H9 (cell line): ENCODE measurements around the gene TTC29. TPM values are rescaled to one million over a fixed set of nuclear protein-coding genes. Genes with fewer than 3 reads are reported as not detected.

Experiments
- DNase-seq: peaks from one replicate; pipeline ENCODE4 v3.0.0-alpha.2; 2017
- H2AFZ ChIP-seq: one replicate; pipeline ENCODE4 v1.6.1; 2013; ENCODE audit warnings: mild to moderate bottlenecking, low read length, control low read depth, moderate library complexity
- H2AK5ac ChIP-seq: 2 replicates; pipeline ENCODE4 v1.6.1; 2013; ENCODE audit warnings: low read length, control low read depth, mixed read lengths; ENCODE audit not compliant: insufficient read length
- H2BK120ac ChIP-seq: one replicate; pipeline ENCODE4 v1.6.1; 2013; ENCODE audit warnings: low read depth, mild to moderate bottlenecking, low read length, control low read depth, inconsistent platforms; ENCODE audit not compliant: poor library complexity, severe bottlenecking
- H2BK12ac ChIP-seq: 2 replicates; pipeline ENCODE4 v1.6.1; 2013; ENCODE audit warnings: low read length, control low read depth, mixed read lengths, low read depth; ENCODE audit not compliant: insufficient read length
- H2BK15ac ChIP-seq: 2 replicates; pipeline ENCODE4 v1.6.1; 2013; ENCODE audit warnings: low read depth, low read length, control low read depth
- H2BK20ac ChIP-seq: one replicate; pipeline ENCODE4 v1.6.1; 2013; ENCODE audit warnings: low read depth, mild to moderate bottlenecking, low read length, control low read depth, inconsistent platforms; ENCODE audit not compliant: poor library complexity, severe bottlenecking
- H2BK5ac ChIP-seq: 2 replicates; pipeline ENCODE4 v1.6.1; 2013; ENCODE audit warnings: low read length, control low read depth, mixed read lengths; ENCODE audit not compliant: insufficient read length
- H3K14ac ChIP-seq: 2 replicates; pipeline ENCODE4 v1.6.1; 2013; ENCODE audit warnings: low read length, control low read depth; ENCODE audit not compliant: insufficient read depth
- H3K18ac ChIP-seq: 2 replicates; pipeline ENCODE4 v1.6.1; 2013; ENCODE audit warnings: low read depth, mild to moderate bottlenecking, mixed read lengths, low read length, control low read depth; ENCODE audit not compliant: insufficient read length
- H3K23ac ChIP-seq: 2 replicates; pipeline ENCODE4 v1.6.1; 2013; ENCODE audit warnings: low read length, control low read depth, mixed read lengths, low read depth; ENCODE audit not compliant: insufficient read length
- H3K23me2 ChIP-seq: 2 replicates; pipeline ENCODE4 v1.6.1; 2013; ENCODE audit warnings: low read depth, mild to moderate bottlenecking, mixed read lengths, low read length, control low read depth; ENCODE audit not compliant: insufficient read length, poor library complexity, severe bottlenecking
- H3K27ac ChIP-seq: 2 replicates; pipeline ENCODE4 v1.5.1; 2013; ENCODE audit warnings: low read length, control low read depth, mixed read lengths, low read depth; ENCODE audit not compliant: insufficient read length
- H3K27me3 ChIP-seq: 2 replicates; pipeline ENCODE4 v1.6.1; 2013; ENCODE audit warnings: low read length, control low read depth, inconsistent platforms; ENCODE audit not compliant: insufficient read depth
- H3K4ac ChIP-seq: 2 replicates; pipeline ENCODE4 v1.6.1; 2013; ENCODE audit warnings: low read depth, mild to moderate bottlenecking, control low read depth, inconsistent platforms, low read length, moderate library complexity
- H3K4me1 ChIP-seq: 2 replicates; pipeline ENCODE4 v1.6.1; 2013; ENCODE audit warnings: low read length, control low read depth, inconsistent platforms; ENCODE audit not compliant: insufficient read depth
- H3K4me2 ChIP-seq: 2 replicates; pipeline ENCODE4 v1.6.1; 2013; ENCODE audit warnings: low read length, control low read depth, mixed read lengths; ENCODE audit not compliant: insufficient read length, insufficient read depth
- H3K56ac ChIP-seq: 2 replicates; pipeline ENCODE4 v1.6.1; 2013; ENCODE audit warnings: low read depth, mild to moderate bottlenecking, mixed read lengths, low read length, control low read depth; ENCODE audit not compliant: insufficient read length
- H3K79me1 ChIP-seq: 2 replicates; pipeline ENCODE4 v1.6.1; 2013; ENCODE audit warnings: low read depth, mild to moderate bottlenecking, moderate library complexity, low read length, control low read depth, inconsistent platforms; ENCODE audit not compliant: insufficient read depth, poor library complexity, severe bottlenecking
- H3K79me2 ChIP-seq: 2 replicates; pipeline ENCODE4 v1.6.1; 2013; ENCODE audit warnings: low read length, control low read depth, inconsistent platforms; ENCODE audit not compliant: insufficient read depth
- H3K9ac ChIP-seq: 2 replicates; pipeline ENCODE4 v1.6.1; 2013; ENCODE audit warnings: low read length, control low read depth, mixed read lengths; ENCODE audit not compliant: insufficient read length; ENCODE audit errors: extremely low read depth
- H3K9me3 ChIP-seq: one replicate; pipeline ENCODE4 v1.6.1; 2013; ENCODE audit warnings: low read depth, low read length, inconsistent platforms; ENCODE audit not compliant: control insufficient read depth
- H3T11ph ChIP-seq: one replicate; pipeline ENCODE4 v1.6.1; 2013; ENCODE audit warnings: mild to moderate bottlenecking, low read length, control low read depth, inconsistent platforms
- H4K20me1 ChIP-seq: one replicate; pipeline ENCODE4 v1.6.1; 2013; ENCODE audit not compliant: control insufficient read depth, insufficient read length, insufficient read depth
- H4K5ac ChIP-seq: 2 replicates; pipeline ENCODE4 v1.6.1; 2013; ENCODE audit warnings: low read depth, mild to moderate bottlenecking, mixed read lengths, low read length, control low read depth; ENCODE audit not compliant: insufficient read length
- H4K8ac ChIP-seq: replicated peaks from 2 replicates; pipeline ENCODE4 v1.6.1; 2013; ENCODE audit warnings: low read length, control low read depth, mixed read lengths, low read depth; ENCODE audit not compliant: insufficient read length
- H4K91ac ChIP-seq: 2 replicates; pipeline ENCODE4 v1.6.1; 2013; ENCODE audit warnings: low read depth, mild to moderate bottlenecking, moderate library complexity, mixed read lengths, low read length, control low read depth; ENCODE audit not compliant: insufficient read length
- H3K27ac Mint-ChIP-seq, 3 experiments: 2 replicates in 2 of 3; 3 replicates in 1 of 3; pipeline ENCODE4 v1.8.0; 2020 to 2021; ENCODE audit warnings: mixed read lengths in 3 of 3, mild to moderate bottlenecking in 1 of 3, moderate library complexity in 1 of 3
- H3K27me3 Mint-ChIP-seq: 2 replicates; pipeline ENCODE4 v1.8.0; 2021; ENCODE audit warnings: low read depth, mild to moderate bottlenecking, moderate library complexity, mixed read lengths
- H3K36me3 Mint-ChIP-seq, 3 experiments: 2 replicates in 2 of 3; 3 replicates in 1 of 3; pipeline ENCODE4 v1.8.0; 2020 to 2021; ENCODE audit warnings: low read depth in 3 of 3, mixed read lengths in 3 of 3; ENCODE audit not compliant: insufficient read depth in 1 of 3
- H3K4me1 Mint-ChIP-seq, 2 experiments: 2 replicates each; pipeline ENCODE4 v1.8.0; 2020; ENCODE audit warnings: mixed read lengths in 2 of 2
- H3K4me3 Mint-ChIP-seq, 2 experiments: 2 replicates in 1 of 2; 3 replicates in 1 of 2; pipeline ENCODE4 v1.8.0; 2020 to 2021; ENCODE audit warnings: mild to moderate bottlenecking in 2 of 2, mixed read lengths in 2 of 2, moderate library complexity in 1 of 2
- H3K9me3 Mint-ChIP-seq, 2 experiments: 2 replicates in 1 of 2; 3 replicates in 1 of 2; pipeline ENCODE4 v1.8.0; 2020; ENCODE audit warnings: mild to moderate bottlenecking in 2 of 2, mixed read lengths in 2 of 2, moderate library complexity in 1 of 2
- WGBS: extraction: QIAGEN DNeasy Blood & Tissue Kit; methylation state at CpG from one replicate; pipeline ENCODE4 v1.1.7; 2013; ENCODE audit warnings: missing lambda C conversion rate, low lambda C conversion rate, mixed read lengths; ENCODE audit not compliant: insufficient read length; ENCODE audit errors: extremely low coverage; 5-methylcytosine and 5-hydroxymethylcytosine counted together
- total RNA-seq: library from RNA; stranded (reverse); gene quantifications from 2 replicates; pipeline ENCODE4 v1.2.1, GENCODE V29; 2021
- TF ChIP-seq, protein P1 (sequence below): fragments of 200-600 bp; sonication (generic); conservative IDR thresholded peaks from 3 replicates; pipeline ENCODE4 v1.8.0; 2021; ENCODE audit warnings: antibody characterized with exemption, mild to moderate bottlenecking

Gene TTC29
- total RNA-seq, 1 experiment from 2014 or later, result not detected

DNA sequence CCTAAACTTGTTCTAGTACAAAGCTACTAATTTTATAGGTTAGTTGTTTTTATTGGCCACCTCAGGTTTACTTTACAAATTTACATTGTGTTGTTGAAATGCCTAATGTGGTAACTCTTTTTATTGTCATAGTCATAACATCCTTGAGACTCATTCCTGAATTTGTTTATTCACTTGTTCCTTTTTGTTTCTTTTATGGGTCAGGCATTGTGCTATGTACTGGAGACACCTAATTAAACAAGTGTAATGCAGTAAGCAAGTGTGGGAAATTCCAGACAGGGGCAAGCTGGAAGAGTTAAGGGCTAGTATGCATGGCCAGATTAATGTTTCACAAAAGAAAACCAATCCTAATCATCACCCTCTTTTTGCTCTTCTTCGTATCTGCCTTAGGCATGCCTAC lies 30.5 kb upstream of the TTC29 start:
- no peaks in the 10 kb centered on the region for H3K27me3 ChIP-seq
- no peak overlapping the region for H3K14ac ChIP-seq
- no peak overlapping the region for H3K56ac ChIP-seq
- H3K27ac ChIP-seq, result no peak overlapping the region
- no peak overlapping the region for H4K5ac ChIP-seq
- no peaks in the 10 kb centered on the region for H4K20me1 ChIP-seq
- H2AK5ac ChIP-seq, result no peak overlapping the region
- TF ChIP-seq, protein P1, sequence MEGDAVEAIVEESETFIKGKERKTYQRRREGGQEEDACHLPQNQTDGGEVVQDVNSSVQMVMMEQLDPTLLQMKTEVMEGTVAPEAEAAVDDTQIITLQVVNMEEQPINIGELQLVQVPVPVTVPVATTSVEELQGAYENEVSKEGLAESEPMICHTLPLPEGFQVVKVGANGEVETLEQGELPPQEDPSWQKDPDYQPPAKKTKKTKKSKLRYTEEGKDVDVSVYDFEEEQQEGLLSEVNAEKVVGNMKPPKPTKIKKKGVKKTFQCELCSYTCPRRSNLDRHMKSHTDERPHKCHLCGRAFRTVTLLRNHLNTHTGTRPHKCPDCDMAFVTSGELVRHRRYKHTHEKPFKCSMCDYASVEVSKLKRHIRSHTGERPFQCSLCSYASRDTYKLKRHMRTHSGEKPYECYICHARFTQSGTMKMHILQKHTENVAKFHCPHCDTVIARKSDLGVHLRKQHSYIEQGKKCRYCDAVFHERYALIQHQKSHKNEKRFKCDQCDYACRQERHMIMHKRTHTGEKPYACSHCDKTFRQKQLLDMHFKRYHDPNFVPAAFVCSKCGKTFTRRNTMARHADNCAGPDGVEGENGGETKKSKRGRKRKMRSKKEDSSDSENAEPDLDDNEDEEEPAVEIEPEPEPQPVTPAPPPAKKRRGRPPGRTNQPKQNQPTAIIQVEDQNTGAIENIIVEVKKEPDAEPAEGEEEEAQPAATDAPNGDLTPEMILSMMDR, result no peak
- no peak overlapping the region for H2AFZ ChIP-seq
- no peaks in the 10 kb centered on the region for H3K79me2 ChIP-seq
- no CpG with 5 or more reads among the region's 1 CpG for WGBS
- Mint-ChIP-seq H3K4me3 (no peak overlapping the region), H3K27ac (no peak overlapping the region), H3K4me1 (peaks cover 0 to 10% of the 10 kb centered on the region in 2 experiments; a peak in 3 of 4 replicates), H3K27me3 (no peaks in the 10 kb centered on the region), H3K36me3 (no peaks in the 10 kb centered on the region), H3K9me3 (no peaks in the 10 kb centered on the region)
- H2BK5ac ChIP-seq, result no peak overlapping the region
- DNase-seq, result no peak
- no peak overlapping the region for H3K4me2 ChIP-seq
- H3K18ac ChIP-seq, result no peak overlapping the region
- no peak overlapping the region for H2BK15ac ChIP-seq
- H3K4ac ChIP-seq, result no peak overlapping the region
- no peak overlapping the region for H4K91ac ChIP-seq
- H3K4me1 ChIP-seq, result no peaks in the 10 kb centered on the region; the same call in 1 of the 2 replicates
- H2BK12ac ChIP-seq, result no peak overlapping the region
- H2BK20ac ChIP-seq, result no peak overlapping the region
- no peaks in the 10 kb centered on the region for H3K9me3 ChIP-seq
- H3K23ac ChIP-seq, result no peak overlapping the region
- H3K79me1 ChIP-seq, result no peaks in the 10 kb centered on the region
- no peak overlapping the region for H4K8ac ChIP-seq
- no peak overlapping the region for H3K9ac ChIP-seq
- H3K23me2 ChIP-seq, result no peaks in the 10 kb centered on the region
- H2BK120ac ChIP-seq, result no peak overlapping the region
- H3T11ph ChIP-seq, result no peak overlapping the region
